ENCODE data around the gene ASB18.

Gene ASB18

DNA sequence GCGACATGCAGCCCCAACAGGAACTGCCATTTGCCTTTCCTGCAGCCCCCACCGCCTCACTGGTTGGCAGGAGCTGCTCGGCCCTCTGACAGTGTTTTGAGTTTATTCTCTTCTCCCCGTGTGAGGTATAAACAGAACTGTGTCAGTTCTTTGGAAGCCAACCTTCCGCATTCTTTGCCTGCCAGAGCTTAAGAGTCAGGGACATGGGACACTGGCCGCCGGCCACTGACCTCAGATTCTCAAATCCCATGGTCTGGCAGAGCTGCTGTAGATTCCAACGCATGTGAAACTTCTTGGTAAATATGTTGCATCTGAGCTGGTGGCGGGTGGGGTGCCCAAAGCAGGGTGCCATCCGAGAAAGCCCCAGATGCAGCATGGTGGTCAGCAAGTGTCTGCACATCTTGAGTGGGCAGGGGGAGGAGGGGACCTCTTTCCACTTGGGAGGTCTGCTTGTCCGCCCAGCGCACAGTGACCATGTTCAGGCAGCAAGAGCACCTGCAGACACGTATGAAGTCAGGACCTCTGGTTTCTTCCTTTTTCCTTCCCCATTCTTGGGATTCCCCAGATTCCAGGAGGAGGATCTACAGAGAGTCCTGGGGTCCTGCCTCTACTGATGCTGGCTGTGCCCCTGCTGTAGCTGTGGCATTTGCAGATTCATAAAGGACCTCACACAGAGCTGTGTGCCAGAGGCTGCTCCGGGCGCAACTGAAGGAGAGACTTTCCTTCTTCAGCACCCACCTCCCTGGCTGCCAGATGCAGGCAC is 23.8 kb downstream of the ASB18 start:
- no peak for DNase-seq

DNA sequence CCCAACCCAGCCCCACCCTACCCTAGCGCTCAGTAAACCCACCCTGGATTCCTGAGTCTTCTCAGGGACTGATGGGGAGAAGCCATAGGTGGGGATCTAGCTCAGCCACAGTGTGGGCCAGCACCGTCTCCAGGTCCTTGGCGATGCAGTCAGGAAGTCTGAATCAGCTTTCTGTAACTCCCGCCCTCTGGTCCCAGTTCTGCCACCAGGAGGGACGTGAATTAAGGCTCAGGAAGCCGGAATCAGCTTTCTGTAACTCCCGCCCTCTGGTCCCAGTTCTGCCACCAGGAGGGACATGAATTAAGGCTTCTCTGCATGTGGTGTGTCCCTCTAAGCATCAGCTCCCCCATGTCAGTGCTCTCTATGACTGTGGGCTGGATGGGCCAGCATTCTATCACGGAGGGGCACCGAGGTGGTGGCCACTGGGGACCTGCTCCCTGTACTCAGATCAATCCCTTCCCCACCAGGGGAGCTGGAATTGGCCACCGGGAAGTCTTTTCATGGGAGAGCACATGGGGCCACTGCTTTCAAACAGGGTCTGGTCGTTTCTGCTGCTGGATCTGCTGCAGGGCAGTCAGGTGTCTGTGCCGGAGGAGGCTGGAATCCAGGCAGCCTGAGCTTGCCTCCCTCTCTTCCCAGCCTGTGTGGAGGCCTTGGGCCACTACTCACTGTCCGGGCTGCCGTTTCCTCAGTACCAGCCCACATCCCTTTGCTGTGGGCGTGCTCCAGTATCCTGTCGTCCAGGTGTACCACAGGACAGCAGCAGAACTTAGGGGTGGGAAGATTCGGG is 24.7 kb downstream of the ASB18 start:
- DNase-seq = no peak

DNA sequence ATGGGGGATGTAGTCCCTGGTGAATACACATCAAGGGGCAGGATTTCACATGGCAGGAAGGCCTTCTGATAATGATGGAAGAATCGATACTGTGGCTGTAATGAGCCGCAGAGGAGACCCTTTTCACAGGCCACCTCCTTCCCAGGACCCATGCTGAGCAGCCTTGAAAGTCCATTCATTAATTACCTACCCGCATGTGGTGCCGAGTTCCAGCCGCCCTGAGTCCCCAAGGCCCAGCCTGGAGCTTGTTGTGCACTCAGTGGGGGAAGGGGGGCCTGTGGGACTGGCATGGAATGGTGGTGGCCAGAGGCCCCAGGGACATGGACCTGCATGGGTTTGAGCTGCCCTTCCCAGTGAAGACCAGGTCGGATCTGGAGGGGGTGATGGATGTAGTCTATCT is 25.5 kb downstream of the ASB18 start:
- no peak for DNase-seq

DNA sequence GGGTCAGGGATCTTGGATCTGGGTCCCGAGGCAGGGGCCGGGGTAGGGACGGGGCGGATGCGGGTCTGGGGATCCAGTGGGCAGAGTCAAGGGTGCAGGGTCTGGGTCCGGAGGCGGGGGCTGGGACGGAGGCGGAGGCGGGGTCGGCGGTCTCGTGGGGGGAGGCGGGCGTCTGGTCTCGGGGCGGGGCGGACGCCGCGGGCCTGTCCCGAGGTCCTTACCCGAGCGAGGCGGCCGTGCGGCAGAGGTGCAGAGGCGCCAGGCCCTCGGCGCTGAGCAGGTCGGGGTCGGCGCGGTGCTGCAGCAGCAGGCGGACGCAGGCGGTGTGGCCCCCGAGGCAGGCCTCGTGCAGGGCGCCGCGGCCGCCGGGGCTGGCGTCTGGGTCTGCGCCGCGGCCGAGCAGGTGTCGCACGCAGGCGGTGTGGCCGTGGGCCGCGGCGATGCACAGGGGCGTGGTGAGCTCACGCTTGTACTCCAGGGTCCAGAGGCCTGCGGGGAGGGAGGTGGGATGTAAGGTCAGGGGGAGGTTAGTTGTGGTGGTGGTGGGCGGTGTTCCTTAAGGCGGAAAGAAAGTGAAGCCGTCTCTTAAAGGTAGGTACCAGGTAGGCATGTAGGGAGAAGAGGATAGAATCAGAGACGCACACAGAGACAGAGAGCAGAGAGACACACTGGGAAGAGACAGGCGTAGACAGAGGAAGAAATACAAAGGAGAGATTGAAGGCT is 26.6 kb downstream of the ASB18 start:
- no peak for DNase-seq

DNA sequence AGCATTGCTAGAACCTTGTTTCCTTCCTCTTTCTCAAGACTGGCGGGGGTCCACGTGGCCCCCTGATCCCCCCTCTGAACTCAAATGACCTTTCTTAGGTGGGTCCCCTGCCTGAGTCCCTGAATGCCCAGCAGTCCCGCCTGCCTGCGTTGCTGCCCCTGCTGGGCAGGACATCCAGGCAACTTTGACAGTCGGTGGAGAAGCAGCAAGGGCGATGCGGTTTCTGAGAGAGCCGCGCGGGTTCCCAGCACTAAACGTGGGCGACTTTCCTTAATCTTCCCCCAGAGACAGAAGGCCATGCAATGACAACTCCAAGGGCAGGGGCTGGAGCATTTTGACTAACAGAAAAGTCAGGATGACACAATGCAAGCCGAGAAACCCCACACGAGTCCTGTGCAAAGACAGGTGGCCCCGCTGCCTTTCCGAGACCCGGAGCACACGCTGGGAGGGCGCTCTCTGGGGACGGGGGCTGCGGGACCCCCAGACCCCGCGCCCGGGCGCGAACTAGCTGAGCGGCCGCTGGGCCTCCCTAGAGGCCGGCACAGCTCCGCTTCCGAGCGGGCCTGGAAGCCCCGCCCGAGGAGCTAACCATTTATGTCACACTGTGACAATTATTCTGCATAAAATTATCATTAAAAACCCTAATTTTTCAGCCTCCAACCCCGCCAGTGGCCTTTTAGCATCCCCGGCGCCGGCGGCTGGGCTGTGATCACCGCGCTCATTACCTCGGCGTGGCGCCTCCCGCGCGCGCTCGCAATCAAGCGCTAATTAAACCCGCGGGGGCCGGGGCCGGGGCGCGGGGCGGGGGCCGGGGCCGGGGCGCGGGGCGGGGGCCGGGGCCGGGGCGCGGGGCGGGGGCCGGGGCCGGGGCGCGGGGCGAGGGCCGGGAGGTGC is 27.4 kb downstream of the ASB18 start:
- no peak for DNase-seq

DNA sequence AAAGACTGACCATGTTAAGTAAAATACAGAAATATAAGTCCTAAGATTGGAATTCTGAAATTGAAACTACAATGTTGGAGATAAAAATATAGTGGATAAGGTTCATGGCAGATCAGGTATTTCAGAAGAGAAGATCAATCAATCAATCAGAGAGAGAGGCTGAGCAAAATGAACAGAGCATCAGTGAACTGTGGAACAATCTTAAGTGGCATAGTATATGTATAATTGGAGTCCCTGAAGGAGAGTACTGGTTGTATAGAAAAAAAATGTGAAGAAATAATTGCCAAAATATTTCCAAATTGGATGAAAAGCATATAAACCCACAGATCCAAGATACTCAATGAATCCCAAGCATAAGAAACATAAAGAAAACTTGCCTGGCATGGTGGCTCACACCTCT is 35.0 kb downstream of the ASB18 start:
- DNase-seq = no peak

DNA sequence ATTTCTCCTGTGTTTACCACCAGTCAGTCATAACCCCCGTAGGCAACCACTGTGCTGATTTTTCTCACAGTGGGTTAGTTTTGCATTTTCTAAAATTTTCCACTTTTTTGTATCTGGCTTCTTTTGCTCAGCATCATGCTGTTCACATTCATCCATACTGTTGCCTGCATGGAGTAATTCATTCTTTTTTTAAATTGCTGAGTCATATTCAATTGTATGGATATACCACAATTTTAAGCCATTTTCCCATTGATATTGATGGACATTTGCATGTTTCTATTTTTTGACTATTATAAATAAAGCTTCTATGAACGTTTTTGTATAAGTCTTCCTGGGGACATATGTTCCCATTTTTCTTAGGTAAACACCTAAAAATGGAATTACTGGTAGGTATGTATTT is 40.5 kb downstream of the ASB18 start:
- DNase-seq = no peak

DNA sequence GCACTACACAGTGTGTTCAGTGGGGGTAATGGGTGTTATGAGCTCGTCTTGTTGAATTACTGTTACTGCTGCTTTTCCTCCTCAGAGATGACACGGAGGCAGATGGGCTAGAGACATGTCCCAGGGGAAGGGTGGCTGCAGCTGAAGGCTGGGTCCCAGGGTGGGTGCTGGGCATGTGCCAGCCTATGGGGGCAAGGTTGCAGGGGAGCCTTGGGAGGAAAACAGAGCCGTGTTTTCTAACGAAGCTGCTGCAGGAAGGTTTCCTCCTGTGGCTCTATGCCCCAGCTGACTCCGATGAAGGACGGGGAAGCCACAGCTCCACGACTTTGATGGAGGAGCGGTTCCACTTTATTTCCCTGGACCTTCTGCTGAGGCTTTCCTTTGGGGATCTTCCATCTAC is 42.4 kb downstream of the ASB18 start:
- no peak for DNase-seq

DNA sequence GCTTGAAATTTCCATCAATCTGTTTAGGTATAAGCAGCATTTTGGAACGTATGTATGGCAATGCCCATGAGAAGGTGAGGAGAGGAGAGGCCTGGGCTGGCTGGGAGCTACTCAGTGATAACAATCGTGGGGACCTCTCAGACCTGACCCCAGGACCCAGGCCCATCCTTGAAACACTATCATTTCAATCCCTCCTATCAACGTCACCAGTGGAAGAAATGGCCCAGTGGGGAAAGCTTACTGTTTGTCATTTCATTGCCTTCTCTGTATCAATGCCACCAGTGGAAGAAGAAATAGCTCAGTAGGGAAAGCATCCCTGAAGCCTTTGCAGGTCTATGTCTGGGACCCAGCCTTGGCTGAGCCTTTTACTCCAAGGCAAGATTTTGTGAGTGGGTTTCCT is 44.8 kb downstream of the ASB18 start:
- no peak for DNase-seq

DNA sequence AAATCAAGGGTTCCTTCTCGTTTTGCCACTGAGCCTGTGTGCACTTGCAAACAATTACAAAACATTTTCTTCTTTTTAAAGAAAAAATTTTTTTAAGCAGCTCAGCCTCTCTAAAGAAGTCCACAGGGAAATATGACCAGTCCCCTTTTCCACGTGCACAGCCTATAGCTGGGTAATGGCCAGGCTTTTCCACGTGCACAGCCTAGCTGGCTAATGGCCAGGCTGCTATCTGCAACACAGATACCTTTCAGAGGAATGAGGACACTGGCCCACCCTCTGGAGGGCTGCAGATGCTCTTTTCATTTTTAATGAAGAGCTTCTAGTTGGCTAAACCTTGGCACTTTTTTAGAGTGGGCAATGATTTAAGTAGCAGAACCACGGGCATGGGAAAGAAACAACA is 46.3 kb downstream of the ASB18 start:
- no peak for DNase-seq

DNA sequence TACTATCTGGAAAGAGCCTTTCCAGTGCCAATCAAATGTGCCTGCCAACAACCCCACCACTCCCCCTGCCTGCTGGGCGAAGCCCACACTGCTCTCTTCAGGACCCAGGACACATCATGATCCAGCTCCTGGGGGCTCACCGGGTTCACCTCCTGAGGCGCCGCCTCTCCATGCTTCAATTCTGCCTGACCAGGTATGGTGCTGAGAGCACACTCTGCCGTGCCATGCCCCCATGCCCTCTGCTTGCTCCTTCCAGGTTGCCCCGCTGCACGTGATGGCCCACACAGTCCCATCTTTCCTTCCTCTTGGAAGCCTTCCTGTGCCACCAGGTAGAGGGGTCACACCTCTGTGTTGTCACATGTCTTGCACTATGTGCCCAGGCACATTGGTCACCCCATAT is 47.5 kb downstream of the ASB18 start:
- DNase-seq = no peak

DNA sequence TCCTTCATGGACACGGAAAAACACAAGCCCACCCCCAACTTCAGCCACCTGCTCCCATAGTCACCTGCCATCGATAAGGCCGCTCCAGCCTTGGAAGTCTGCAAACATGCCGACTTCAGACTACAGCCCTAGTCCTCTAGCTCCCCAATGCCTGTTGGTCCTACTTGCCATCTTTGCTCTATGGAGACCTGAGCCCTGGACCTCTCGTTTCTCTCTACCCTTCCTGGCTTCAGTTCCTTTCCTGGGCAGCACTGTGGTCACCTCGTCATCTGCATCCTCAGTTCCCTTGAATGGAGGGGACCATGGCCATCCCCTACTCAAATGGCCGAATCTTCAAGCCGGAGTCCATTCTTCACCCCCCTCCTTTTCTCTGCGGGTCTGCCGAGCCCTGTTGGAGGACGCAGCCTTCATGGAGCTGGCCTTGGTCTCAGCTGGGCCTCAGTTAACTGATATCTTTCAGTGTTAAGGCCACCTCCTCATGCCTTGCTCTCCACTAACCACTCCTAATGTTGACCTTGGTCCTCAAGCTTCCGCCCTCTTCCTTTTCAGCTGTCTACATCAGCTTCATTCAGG is 48.4 kb downstream of the ASB18 start:
- DNase-seq = no peak

DNA sequence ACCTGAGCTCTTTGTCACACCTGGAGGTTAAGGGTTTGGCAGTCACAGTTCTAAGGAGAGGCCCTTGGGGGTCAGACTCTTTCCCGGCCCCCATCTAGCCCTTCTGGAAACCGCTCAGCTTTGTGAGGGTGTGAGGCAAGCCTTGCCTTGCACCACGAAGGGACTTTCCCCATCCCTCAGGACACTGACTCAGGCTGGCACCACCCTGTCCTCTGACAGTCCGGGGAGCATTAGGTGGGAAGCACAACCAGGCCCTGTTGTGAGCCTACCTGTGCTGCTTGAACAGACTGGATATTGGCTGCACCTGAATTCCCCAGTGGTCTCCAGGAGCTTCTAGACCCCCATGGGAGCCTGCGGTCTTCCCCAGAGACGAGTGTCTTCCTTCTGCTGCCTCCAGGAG is 49.0 kb downstream of the ASB18 start:
- no peak for DNase-seq

DNA sequence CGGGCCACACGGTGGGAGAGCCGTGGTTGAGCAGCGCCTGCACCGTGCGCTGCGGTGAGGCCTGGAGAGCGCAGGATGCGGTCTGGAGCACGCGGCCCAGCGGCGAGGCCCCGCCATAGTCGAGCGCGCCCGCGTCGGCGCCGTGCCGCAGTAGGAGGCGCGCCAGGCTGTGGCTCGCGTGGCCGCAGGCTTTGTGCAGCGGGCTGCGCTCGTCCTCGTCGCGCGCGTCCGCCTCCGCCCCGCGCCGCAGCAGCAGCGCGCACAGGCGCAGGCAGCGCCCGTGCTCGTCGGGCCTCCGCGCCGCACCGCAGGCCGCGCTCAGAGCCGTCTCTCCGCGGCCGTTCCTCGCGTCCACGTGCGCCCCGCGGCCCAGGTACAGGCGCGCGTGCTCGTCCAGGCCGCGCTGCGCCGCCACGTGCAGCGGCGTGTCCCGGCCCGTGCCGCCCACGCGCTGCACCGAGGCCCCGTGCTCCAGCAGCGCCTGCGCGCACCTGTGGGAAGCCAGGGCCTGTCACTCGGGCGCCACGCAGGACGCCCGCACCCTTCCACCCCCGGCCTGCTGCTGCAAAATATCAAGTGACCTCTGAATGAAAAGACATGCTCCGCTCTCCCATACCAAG is 49.7 kb downstream of the ASB18 start:
- no peak for DNase-seq

DNA sequence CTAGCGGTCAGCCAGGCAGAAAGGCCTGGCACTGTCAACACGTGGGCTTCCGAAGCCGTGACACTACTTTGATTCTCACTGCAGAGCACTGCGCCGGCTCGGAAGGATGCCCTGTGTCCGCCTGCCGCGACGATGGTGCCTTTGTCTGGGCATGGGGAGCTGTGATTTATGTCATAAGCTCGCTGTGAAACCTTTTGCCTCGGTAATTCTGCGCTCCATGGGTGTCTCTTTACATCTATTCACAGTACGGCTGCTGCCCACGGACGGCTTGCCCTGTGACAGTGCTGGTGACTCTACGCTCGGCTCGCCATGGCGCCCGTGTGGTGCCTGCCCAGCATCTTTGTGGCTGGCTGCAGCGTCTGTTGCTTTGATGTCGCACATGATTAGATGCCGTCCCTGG is 52.9 kb downstream of the ASB18 start:
- DNase-seq = no peak

DNA sequence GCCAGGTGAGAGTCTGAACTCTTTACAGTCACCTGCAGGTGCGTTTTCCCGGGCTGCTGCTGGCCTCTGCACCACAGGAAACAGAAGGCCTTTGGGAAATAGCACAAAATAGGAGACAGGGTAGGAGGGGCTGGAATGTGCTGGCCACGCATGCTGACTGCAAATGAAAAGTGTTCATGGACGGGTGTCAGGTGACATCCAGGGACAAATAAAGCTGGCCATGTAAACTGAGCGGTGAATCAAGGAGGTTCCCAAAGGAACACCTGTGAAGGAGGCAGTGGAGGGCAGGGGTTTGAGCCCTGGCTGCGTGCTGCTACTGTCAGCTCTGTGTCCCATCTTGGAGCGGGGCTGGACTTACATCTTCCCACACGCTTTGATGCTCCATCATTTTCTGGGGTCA is 53.7 kb downstream of the ASB18 start:
- DNase-seq = no peak

DNA sequence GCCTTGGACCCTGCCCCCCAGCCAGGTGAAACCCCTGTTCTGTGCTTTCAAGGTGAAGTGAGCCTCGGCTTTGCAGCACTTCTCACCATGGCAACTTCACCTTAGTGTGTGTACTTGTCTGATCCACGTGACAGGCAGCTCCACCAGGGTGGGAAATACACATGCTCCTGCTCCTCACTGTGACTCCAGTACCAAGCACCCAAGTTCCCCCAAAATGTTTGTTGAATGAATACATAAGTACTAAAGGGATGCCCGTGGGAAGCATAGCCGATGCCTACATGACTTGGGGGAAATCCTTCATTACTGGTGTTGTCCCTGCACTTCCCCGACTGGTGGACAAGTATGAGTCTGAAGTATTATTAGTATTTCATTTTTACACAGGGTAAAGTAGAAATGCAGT is 54.2 kb downstream of the ASB18 start:
- DNase-seq = no peak

DNA sequence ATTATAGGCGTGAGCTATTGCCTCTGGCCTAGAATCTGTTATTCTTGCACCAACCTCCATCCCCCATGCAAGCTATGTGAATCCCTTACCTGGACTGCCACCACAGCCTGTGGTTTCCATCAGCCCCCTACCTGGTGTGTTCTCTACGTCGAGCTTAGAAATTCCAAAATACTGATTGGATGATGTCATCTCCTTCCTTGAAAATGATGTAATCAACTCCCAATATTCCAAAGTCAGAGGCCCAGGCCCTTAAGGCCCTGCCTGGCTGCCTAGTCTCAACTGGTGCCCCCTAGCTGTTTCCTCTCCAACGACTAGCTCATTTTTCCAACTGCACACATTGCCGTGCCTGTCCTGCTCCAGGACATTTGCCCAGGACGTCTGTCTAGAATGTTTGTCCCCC is 54.7 kb downstream of the ASB18 start:
- no peak for DNase-seq

DNA sequence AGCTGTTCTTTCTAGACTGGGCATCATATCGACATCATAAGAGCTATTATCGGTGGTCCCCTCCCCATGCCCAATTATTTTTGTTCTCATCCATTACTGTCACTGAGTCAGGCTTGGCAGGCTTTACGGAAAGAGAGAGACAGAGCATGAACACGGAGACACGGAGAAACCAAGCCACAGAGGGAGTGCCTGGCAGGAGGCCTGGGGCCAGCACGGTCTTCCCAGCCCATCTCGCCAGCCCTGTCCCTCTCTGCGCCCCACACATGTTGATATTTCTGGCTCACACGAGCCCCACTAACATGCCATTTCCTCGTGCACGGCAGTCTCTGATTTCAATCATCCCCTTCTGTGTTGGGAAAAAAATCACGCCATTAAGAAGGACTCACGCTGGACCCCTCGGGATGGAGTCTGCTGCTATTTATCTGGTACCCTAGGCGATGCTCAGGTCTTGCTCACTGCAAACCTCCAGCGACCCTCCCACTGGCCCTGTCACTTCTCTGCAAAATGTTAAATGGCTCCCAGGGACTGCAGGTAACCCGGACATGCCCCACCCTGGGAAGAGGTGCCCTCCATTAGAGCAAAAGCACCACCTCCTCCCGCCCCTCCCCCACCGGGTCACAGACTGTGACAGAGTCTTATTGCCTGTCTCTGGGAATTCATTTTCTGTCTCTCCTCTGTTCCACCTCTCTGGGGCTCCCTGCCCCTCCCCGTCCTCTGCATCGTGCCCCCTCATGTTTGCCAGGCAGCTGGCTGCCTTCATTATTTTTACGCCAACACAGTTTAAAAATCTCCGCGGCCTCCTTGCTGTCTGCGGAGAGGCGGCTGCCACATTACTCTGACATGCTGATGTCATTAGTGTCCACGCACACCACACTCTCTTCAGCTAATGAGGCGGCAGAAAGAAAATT is 55.9 kb downstream of the ASB18 start:
- no peak for DNase-seq

DNA sequence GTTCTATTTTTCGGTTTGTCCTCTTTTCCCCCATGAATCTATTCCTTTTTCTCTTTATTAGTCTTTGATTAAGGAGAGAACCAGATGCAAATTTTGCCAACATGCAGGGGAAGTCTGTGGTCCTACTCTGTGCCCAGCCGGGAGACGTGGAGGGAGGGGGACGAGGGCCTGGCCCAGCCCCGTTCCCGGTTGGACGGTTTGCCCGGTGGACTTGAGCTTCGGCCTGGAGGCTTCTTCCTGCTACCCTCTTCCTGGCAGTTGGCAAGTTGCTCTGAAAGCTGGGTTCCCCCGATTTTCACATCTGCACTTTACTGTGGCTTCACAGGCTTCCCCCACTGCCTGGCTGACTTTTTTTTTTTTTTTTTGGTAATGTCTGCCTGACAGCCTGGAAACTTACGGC is 56.7 kb downstream of the ASB18 start:
- no peak for DNase-seq

Data from activated gamma-delta T cell treated with Interleukin-2 at 50 U/mL for 16 hours (primary cell).